Muscle layer of duodenum (tissue), 2 donors: ENCODE measurements around the gene OR5AU1.

ENCODE experiments used
- H3K27ac ChIP-seq: one replicate; pipeline ENCODE4 v1.7.0; 2013; ENCODE audit warnings: mild to moderate bottlenecking, low read length
- H3K27me3 ChIP-seq: one replicate; pipeline ENCODE4 v1.7.0; 2013; ENCODE audit warnings: low read depth, mild to moderate bottlenecking, control low read depth, low read length
- H3K36me3 ChIP-seq, 2 donors: one replicate each; pipeline ENCODE4 v1.7.0; 2013; ENCODE audit warnings: low read length in 2 of 2, control low read depth in 1 of 2, mild to moderate bottlenecking in 1 of 2; ENCODE audit not compliant: insufficient read depth in 2 of 2, control insufficient read depth in 1 of 2
- H3K4me1 ChIP-seq, 2 donors: one replicate each; pipeline ENCODE4 v1.7.0; 2013; ENCODE audit warnings: low read length in 2 of 2, mild to moderate bottlenecking in 2 of 2, control low read depth in 1 of 2, moderate library complexity in 1 of 2; ENCODE audit not compliant: insufficient read depth in 2 of 2, control insufficient read depth in 1 of 2
- H3K4me3 ChIP-seq, 2 donors: one replicate each; pipeline ENCODE4 v1.7.0; 2013; ENCODE audit warnings: low read length in 2 of 2, low read depth in 1 of 2, mild to moderate bottlenecking in 1 of 2
- H3K9me3 ChIP-seq, 2 donors: one replicate each; pipeline ENCODE4 v1.7.0; 2013; ENCODE audit warnings: low read length in 2 of 2, control low read depth in 1 of 2, mild to moderate bottlenecking in 1 of 2; ENCODE audit not compliant: control insufficient read depth in 1 of 2
- donor health status: healthy.

The OR5AU1 gene

DNA sequence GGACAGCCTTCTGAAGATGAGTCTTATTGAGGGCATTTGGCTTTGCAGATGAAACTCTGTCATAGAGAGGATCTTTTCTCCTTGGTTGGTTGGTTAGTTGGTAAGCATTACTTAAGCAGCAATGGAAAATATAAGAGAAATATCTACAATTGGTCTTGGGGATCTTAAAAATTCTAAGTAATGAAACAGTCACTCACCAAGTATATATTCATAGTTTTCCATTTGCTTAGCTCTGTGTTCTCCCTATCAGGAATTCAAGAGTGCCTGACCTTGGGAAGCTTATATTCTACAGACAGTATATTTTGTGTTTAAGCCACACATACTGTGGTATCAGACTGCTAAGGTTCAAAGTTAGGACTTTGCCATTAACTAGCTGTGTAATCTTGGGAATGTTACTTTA lies at the start of gene OR5AU1:
TSS of gene OR5AU1 (minus strand) at position 101 of the 400 bp plus-strand sequence. CDS start 191 bp downstream, outside the sequence.
- Histone ChIP-seq H3K4me1 (no peaks in the 10 kb centered on the region), H3K27ac (no peak within 1 kb of the TSS), H3K36me3 (no peaks in the 10 kb centered on the region), H3K27me3 (no peaks in the 10 kb centered on the region), H3K9me3 (no peaks in the 10 kb centered on the region), H3K4me3 (no peak within 1 kb of the TSS)

DNA sequence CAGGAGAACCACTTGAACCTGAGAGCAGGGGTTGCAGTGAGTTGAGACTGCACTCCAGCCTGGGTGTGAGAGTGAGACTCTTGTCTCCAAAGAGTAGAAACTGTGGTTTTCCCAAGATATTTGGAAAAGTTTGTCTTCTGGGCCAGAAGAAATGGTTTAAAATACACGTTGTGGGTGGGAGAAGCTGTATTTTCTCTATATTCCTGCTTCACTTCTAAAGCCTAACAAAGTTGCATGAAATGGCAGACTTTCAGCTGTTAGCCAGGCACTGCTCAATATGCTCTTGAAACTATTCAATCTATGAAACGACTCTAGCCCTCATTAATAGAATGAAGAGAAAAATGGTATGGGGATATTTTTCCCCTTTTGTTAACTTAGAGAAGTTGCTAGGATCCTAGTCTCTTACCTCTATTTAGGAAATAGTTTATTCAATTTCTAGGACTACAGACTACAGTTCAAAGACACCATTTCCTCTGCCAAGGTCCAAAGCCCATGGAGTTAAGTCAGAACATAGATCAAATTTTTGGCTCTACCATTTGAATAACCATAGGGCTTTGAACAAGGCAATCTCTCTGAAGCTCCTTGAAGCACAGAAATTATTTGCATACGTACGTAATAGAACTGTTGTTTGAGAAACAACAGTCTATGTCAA lies 49.3 kb upstream of the OR5AU1 start:
- no peak overlapping the region for H3K4me3 ChIP-seq
- H3K36me3 ChIP-seq = peaks cover 36 to 39% of the 10 kb centered on the region in 2 donors
- no peaks in the 10 kb centered on the region for H3K4me1 ChIP-seq
- H3K27ac ChIP-seq = no peak overlapping the region
- H3K9me3 ChIP-seq = no peaks in the 10 kb centered on the region
- H3K27me3 ChIP-seq = no peaks in the 10 kb centered on the region

DNA sequence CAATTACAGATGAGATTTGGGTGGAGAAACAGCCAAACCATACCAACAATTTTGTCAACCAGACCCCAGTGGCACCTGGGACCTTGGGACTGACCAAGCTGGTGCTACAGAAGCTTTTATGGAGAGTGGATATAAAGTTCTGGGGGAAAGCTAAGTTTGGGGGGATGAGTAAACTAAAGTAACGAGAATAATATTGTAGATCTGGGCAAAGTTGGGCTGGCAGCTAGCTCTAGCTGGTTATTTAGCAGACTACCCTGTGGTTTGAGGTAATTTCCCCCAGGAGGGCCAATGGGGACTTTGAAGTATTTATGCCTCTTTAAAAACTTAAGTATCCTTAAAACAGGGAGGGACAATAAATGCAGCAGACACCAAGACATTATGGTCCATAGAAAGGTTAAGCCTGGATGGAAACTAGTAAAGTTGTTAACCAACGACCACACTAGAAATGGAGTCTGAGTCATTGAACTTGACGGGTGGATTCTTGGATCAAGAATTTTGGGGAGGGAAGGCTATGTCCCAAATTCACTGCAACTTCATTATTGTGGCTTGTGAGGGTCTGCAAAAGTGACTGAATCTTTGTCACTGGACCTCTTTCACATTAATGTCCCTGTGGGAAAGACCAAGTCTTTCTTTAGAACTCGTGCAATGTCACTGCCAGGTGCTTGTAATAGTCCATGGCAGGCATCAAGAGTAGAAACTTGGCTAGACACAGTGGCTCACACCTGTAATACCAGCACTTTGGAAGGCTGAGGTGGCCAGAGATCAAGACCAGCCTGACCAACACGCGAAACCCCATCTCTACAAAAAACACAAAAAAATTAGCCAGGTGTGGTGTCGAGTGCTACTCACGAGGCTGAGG lies 48.5 kb upstream of the OR5AU1 start:
- peaks cover 29 to 32% of the 10 kb centered on the region in 2 donors for H3K36me3 ChIP-seq
- H3K4me3 ChIP-seq = no peak overlapping the region
- H3K27ac ChIP-seq = no peak overlapping the region
- no peaks in the 10 kb centered on the region for H3K4me1 ChIP-seq
- H3K27me3 ChIP-seq = no peaks in the 10 kb centered on the region
- H3K9me3 ChIP-seq = no peaks in the 10 kb centered on the region

DNA sequence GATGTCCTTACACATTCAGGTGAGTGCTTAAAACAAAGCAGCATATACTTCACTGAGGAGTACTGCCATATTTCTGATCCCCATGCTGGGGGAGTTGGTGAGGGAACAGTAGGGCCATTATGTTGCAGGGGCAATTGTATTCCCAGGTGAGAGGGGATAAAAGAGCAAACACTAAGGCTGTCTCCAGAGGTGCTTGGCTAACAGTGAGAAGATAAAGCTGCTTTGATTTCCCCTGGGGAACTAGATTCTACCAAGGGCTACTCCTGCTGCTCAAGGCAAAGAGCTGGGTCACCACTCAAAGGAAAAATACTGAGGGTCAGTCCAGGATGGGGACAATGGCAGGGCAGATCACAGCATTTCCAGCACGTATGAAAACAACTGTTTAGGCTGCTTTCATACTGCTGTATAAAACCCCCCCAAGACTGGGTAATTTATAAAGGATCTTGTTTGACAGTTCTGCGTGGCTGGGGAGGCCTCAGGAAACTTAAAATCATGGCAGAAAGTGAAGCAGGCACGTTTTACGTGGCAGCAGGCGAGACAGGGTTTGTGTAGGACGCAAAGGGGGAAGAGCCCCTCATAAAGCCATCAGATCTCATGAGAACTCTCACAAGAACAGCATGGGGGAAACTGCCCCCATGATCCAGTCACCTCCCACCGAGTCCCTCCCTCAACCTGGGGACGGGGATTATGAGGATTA lies 47.8 kb upstream of the OR5AU1 start:
- no peaks in the 10 kb centered on the region for H3K9me3 ChIP-seq
- H3K27me3 ChIP-seq = no peaks in the 10 kb centered on the region
- H3K27ac ChIP-seq = no peak overlapping the region
- peaks cover 21 to 26% of the 10 kb centered on the region in 2 donors for H3K36me3 ChIP-seq
- no peaks in the 10 kb centered on the region for H3K4me1 ChIP-seq
- no peak overlapping the region for H3K4me3 ChIP-seq

DNA sequence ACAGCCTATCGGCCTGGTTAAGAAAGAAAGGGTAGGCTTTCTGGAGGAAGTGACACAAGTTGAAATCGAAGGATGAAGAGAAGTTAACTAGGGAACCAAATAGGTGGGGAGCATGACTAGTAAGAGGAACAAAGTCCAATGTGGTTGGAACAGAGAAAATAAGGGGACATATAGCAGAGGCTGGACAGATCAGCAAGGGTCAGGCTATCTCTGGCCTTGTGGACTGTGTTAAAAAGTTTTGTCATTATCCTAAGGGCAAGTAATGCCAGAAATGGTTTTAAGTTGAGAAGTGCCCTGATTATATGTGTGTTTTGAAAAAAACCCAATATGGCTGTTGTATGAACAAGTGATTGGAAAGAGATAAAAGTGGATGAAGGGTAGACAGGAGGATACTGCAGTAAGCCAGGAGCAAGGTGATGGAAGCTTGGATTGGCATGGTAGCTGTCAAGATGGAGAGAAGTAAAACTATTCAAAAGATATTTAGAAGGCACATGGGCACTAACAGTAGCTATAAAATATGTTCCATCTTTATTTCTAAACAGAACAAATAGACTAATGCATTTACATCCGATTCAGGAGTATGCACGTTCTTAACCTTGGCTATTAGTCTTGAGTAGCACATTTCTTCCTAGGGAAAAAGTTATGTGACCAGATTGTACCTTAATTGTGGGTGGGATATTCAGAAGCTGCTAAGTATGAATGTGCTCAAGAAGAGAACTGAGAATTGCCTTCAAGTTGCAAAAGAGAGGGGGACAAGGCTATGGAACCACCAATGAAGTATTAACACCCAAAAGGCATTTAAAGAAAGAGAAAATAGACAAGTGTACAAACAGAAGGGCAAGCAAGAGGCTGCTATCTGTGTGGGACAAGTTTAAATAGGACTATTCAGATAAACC lies 46.8 kb upstream of the OR5AU1 start:
- H3K9me3 ChIP-seq = no peaks in the 10 kb centered on the region
- H3K27me3 ChIP-seq = no peaks in the 10 kb centered on the region
- no peak overlapping the region for H3K4me3 ChIP-seq
- peaks cover 12 to 21% of the 10 kb centered on the region in 2 donors for H3K36me3 ChIP-seq
- no peaks in the 10 kb centered on the region for H3K4me1 ChIP-seq
- no peak overlapping the region for H3K27ac ChIP-seq

DNA sequence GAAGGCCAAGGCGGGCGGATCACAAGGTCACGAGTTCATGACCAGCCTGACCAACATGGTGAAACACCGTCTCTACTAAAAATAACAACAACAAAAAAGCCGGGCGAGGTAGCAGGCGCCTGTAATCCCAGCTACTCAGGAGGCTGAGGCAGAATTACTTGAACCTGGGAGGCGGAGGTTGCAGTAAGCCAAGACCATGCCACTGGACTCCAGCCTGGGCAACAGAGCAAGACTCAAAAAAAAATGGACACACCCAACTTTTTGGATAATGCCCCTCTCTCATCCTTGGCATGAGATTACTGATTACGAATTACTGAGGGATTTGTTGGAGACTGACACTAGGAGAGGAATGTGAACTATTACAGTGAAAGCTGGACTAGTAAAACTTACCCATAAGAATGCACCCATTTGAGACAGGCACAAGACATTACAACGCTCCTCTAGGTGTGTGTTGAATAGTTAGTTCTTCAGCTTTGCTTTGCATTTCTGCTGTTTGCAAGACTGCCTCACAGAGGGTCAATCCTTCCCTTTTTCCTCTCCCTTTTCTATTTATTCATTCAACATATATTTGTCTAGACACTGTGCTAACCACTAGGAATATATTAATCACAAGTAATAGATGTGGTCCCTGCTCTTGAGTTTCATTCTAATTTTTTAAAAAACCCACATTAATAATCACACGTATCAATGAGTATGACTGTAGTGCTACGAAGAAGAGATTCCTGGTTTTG lies 46.0 kb upstream of the OR5AU1 start:
- Histone ChIP-seq H3K4me1 (no peaks in the 10 kb centered on the region), H3K9me3 (no peaks in the 10 kb centered on the region), H3K36me3 (peaks cover 5 to 18% of the 10 kb centered on the region in 2 donors), H3K27me3 (no peaks in the 10 kb centered on the region), H3K27ac (no peak overlapping the region), H3K4me3 (no peak overlapping the region)

DNA sequence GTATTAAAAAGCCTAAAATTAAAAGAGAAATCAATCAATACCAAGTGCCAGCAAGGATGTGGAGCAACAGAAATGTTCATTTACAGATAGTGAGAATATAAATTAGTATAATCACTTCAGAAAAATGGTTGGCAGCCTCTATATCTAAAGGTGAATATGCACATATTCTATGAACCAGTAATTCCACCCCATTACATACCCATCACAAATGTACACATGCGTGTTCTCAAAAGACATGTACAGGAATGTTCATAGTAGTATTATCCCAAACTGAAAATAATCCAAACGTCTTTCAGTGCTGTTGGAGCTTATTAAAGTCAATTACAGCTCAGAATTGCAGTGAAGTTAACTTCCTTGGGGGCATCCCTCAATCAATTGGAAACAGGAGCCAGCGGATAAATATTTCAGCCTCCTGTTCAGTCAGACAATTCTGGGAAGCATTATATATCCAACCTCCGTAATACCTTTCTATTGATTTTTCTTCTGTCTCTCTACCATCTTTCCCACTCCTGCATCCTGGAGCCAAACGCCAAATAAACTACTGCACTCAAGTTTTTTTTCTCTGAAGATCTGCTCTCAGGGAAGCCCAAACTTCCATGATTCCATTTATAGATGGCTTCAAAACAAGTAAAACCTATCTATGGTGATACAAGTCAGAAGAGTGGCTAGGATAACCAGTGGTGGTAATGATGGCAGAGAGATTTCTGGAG lies 45.0 kb upstream of the OR5AU1 start:
- Histone ChIP-seq H3K36me3 (peaks cover 0 to 10% of the 10 kb centered on the region in 2 donors), H3K27ac (no peak overlapping the region), H3K4me3 (no peak overlapping the region), H3K4me1 (no peaks in the 10 kb centered on the region), H3K27me3 (no peaks in the 10 kb centered on the region), H3K9me3 (no peaks in the 10 kb centered on the region)

DNA sequence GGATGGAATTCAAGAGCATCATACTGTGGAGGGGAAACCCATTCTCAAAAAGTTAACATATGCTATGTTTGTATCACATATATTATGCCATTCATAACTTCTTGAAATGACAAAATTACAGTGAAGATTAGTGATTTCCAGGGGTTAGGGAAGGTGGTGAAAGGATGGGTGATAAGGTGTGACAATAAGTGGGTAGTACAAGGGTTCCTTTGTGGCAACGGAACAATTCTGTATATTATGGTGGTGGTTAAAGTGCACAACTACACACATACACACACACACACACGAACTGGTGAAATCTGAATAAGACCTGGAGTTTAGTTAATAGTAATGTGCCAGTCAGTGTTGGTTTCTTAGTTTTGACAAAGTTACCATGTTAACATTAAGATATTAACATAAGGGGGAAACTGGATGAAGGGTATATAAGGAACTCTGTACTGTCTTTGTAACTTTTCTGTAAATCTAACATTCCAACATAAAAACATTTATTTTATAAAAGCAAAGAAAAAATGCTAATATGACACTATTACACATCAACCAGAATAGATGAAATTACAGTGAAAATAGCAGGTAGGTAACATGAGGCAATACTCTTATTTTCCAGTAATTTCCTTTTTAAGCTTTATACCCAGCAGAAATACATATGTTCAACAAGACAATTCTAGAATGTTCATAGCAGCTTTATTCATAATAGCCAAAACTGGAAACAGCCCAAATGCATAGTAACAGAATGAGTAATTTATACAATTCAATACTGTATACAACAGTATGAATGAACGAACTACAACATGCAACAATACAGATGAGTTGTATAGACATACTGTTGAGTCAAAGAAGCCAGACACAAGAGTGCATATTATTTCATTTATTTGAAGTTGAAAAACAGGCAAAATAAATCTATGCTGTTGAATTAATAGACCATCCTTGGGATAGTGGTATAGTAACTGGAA lies 44.0 kb upstream of the OR5AU1 start:
- no peaks in the 10 kb centered on the region for H3K27me3 ChIP-seq
- no peaks in the 10 kb centered on the region for H3K4me1 ChIP-seq
- H3K27ac ChIP-seq = no peak overlapping the region
- H3K36me3 ChIP-seq = peaks cover 0 to 2% of the 10 kb centered on the region in 2 donors
- no peaks in the 10 kb centered on the region for H3K9me3 ChIP-seq
- no peak overlapping the region for H3K4me3 ChIP-seq

DNA sequence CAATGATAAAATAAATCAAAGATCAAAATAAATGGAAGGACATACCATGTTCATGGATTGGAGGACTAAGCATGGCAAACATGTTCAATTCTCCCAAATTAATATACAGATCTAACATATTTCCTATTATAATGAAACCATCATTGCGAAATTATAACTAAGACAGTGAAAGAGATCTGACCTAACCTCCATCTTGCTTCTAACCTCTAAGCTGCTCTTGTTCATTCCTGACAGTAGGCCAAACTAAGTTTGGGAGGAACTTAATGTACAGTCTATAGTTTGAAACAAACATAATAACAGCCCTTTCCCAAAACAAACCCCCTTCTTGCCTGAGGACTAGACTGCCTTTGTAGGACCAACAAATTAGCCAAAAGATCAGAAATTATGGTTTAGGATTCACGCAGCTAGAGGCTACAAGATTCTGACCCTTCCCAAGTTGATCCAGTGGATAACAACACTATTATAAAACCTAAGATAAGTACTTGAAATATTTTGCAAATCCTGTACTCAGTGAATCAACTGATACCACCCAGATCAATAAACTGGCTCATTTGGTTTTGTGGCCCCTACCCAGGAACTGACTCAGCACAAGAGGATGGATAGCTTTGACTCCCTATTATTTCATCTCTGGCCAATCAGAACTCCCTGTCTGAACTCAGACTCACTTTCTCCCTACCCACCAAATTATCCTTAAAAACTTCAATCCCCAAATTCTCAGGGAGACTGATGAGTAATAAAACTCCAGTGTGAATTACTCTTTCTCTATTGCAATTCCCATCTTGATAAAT lies 41.7 kb upstream of the OR5AU1 start:
- H3K9me3 ChIP-seq = no peaks in the 10 kb centered on the region
- no peaks in the 10 kb centered on the region for H3K27me3 ChIP-seq
- H3K4me3 ChIP-seq = no peak overlapping the region
- peaks cover 0 to 1% of the 10 kb centered on the region in 2 donors for H3K4me1 ChIP-seq
- no peak overlapping the region for H3K27ac ChIP-seq
- H3K36me3 ChIP-seq = no peaks in the 10 kb centered on the region
